ENCODE results near the gene PRKCE.

The PRKCE gene

DNA sequence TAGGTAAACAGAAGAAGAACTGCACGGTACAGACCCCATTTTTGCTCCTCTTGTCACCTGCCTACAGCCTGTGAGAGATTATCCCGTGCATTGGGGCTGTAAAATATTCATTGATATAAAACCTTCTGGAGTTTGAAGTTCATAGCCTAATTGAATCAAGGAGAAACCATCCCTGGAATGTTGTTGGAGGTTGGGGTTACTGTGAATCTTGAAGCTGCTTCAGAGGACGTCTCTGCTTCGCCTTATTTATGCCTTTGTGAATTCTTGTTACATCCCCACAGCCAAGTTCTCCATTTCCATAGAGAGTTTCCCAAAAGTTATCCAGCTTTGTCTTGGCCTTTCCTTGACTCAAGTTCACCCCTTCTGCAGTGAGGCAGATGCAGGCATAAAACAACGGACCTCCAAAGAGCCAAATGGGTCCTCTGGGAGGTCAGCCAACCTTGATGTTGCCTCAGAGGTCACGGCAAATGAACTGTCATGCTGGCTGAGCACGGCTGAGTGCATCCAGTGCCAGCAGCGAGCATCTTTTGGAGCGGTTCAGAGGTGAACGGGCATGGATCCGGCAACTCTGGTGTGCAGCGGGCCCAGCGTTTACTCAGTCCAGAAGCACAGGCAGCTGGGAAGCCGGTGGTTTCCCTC is 317.6 kb downstream of the PRKCE start:
- TF ChIP-seq, protein P1, sequence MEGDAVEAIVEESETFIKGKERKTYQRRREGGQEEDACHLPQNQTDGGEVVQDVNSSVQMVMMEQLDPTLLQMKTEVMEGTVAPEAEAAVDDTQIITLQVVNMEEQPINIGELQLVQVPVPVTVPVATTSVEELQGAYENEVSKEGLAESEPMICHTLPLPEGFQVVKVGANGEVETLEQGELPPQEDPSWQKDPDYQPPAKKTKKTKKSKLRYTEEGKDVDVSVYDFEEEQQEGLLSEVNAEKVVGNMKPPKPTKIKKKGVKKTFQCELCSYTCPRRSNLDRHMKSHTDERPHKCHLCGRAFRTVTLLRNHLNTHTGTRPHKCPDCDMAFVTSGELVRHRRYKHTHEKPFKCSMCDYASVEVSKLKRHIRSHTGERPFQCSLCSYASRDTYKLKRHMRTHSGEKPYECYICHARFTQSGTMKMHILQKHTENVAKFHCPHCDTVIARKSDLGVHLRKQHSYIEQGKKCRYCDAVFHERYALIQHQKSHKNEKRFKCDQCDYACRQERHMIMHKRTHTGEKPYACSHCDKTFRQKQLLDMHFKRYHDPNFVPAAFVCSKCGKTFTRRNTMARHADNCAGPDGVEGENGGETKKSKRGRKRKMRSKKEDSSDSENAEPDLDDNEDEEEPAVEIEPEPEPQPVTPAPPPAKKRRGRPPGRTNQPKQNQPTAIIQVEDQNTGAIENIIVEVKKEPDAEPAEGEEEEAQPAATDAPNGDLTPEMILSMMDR (IDR thresholded peaks at IDR 0.05; ENCODE audit: extremely low read depth, missing control alignments): no peak
- DNase-seq (ENCODE audit: low spot score): no peak

DNA sequence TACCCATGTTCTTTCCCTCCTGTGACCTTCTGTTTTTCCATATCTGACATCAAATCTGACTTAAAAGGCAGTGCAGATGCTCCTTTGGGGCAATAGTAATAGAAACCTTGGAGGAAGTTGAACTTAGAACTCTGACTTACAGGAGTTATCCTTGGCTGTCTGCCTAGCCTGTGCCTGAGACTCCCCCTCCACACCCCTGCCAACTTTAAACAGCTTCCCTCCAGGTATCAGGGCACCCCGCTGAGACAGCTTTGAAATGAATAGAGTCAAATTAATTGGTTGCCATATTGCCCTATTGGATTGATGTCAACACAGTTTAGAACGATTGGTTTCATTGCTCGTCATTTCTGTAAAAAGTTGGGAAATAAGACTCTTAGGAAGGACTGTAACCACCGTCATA is 322.0 kb downstream of the PRKCE start:
- no peak for DNase-seq (ENCODE audit: low spot score)
- TF ChIP-seq, protein P1 (IDR thresholded peaks at IDR 0.05; ENCODE audit: extremely low read depth, missing control alignments): no peak

DNA sequence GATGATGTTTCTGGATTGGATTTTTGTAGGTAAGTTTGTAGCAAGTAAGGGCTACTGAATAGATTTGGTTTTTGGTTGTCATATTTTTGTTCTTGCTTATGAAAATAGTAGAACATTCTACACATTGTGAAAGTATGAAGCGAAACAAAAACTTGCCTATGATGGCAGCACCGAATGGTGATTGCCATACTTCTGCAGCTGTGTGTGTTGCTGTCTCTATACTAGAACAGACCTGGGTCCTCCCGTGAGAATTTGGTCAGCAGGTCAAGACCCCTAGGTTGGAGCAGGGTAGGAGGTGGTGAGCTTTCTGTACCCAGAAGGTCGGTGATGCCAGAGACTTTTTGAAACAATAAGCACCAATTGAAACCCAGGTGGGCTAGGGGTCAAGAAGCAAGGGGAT is 322.6 kb downstream of the PRKCE start:
- TF ChIP-seq, protein P1 (IDR thresholded peaks at IDR 0.05; ENCODE audit: extremely low read depth, missing control alignments): no peak
- peak; percentile 51 for DNase-seq (ENCODE audit: low spot score)

DNA sequence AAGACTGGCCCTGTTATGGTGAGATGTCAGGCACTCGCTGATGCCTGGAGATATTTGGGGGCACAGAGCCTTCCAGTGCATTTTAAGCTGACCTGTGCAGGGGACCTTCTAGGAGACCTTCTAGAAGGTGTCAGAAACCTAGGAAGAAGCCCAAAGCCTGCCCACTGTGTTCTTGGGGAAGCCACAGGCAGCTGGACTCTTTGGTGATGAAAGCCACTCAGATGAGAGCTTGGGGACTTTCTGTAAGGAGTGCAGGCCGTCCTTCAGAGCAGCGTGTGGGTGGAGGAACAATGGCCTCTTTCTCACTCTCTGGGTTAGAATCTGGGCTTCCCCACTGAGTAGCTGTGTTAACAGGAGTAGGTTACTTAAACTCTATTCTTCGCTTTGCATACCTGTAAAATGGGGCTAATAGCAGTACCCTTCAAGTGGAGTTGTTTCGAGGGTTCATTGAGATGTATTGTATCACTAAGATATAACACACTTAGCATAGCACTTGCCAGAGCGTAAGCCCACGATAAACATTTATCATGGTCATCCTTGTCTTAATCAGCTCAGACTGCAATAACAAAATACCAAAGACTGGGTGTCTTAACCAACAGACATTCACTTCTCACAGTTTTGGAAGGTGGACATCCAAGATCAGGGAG is 323.4 kb downstream of the PRKCE start:
- peak; percentile 79 for DNase-seq (ENCODE audit: low spot score)
- TF ChIP-seq, protein P1 (IDR thresholded peaks at IDR 0.05; ENCODE audit: extremely low read depth, missing control alignments): no peak

DNA sequence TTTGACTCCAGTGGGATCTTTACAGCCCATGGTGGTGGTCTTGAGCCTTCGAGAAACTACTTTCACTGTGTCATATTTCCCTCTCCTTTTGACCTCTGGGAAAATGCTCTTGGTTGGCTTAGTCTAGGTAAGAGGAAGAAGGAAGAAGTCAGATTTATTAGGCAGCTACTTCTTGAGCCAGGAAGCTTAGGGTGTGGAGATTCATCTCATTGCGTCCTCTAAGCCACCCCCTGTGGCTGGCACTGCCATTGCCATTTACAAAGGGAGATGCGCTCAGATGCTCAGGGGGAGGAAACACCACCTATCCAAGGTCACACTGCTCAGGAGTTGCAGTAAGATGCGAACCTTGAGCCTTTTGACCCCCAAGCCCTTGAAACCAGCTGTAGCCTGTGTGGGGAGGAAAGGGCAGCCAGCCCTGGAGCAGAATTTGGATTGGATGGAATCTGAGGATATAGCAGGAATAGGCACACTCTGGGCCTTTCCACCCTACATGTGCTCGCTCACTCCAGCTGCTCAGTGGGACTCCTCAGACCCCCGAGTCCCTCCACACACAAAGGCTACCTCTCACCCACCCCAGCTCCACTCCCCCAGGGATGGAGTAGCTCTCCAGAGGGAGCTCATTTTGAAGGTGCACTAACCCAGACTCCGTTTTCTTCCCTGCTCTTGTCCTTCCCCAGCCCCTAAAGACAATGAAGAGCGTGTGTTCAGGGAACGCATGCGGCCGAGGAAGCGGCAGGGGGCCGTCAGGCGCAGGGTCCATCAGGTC is 324.5 kb downstream of the PRKCE start:
- TF ChIP-seq, protein P1 (IDR thresholded peaks at IDR 0.05; ENCODE audit: extremely low read depth, missing control alignments): no peak
- DNase-seq (ENCODE audit: low spot score): no peak

DNA sequence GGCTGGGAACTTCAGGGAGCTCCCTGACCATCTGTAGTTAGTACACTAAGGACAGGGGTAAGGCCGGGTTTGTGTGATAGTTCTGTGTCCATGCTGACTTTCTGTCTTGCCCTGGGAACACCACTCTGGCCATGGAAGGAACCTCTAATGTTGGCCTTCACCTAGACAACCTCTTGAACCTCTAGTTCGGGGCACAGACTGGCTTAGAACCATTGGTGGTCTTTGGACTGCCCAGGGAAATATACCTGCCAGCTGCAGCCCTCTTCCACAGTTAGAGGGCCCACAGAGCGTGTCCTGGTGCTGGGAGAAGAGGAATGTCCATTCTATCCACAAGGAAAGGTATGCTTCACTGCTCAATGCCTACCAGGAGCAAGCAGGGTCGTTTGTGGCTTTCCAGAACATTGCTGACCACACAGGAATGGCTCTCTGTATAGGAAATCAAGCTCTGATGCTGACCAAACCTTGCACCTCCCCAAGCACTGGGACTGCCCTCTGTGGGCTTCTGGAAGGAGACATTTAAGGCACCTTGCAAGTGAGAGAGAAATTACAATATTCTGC is 326.9 kb downstream of the PRKCE start:
- TF ChIP-seq, protein P1 (IDR thresholded peaks at IDR 0.05; ENCODE audit: extremely low read depth, missing control alignments): no peak

DNA sequence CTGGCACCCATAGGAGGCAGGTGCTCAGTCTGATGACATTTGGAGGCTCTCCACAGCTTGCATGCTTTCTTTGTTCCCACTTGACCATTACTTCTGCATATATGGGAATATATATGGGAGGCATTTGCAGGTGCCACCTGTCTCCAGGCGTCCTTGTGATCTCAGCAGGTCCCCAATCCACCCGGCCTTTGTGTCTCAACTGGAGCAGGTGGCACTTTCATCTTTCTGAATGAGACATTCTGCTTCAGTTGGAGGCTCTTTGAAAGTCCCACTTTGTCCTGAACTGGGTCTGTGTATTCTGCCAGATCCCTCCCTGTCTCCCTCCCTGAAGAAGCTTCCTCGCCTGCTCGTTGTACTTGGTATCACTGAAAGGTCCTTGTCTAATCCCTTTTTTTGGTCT is 327.6 kb downstream of the PRKCE start:
- DNase-seq (ENCODE audit: low spot score): no peak
- TF ChIP-seq, protein P1 (IDR thresholded peaks at IDR 0.05; ENCODE audit: extremely low read depth, missing control alignments): no peak

More for the DNA sequence above, 326.9 kb downstream of the PRKCE start:
- DNase-seq (ENCODE audit: low spot score): no peak

All from GM20000 (cell line).